Measurements from ENCODE around the gene HSD17B13.
A peak's percentile ranks its signal among the peaks of the same experiment; 100 is the strongest.
"Not testable (repeated sequence)": the region's sequence is repeated elsewhere in the genome, so short reads cannot be mapped to it uniquely, and the experiment has no call there.

The HSD17B13 gene

GRCh38 chr4:87315000-87315399 lies 7.7 kb downstream of the HSD17B13 start:
- not testable (repeated sequence) for DNase-seq

- no peak for DNase-seq
Measured at GRCh38 chr4:87313756-87314155, 8.9 kb downstream of the HSD17B13 start.

DNA sequence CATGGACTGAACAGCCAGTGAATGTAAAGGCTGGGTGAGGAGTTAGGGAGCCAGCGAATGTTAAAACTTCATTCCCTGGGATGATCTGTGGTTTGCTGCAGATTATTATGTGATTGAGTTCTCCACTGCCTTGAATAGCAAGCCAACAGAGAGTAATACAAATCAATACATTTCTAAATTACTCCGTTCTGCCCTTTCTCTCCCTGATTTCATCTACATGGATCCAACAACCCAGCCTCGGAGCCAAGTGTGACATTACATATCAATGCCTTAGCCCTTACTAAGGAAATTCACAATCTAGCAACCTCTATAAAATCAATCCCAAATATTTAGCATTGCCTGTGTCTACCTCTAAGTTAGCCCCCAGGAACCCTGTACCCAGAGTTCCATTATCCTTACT lies 11.0 kb downstream of the HSD17B13 start:
- DNase-seq, result no peak

DNA sequence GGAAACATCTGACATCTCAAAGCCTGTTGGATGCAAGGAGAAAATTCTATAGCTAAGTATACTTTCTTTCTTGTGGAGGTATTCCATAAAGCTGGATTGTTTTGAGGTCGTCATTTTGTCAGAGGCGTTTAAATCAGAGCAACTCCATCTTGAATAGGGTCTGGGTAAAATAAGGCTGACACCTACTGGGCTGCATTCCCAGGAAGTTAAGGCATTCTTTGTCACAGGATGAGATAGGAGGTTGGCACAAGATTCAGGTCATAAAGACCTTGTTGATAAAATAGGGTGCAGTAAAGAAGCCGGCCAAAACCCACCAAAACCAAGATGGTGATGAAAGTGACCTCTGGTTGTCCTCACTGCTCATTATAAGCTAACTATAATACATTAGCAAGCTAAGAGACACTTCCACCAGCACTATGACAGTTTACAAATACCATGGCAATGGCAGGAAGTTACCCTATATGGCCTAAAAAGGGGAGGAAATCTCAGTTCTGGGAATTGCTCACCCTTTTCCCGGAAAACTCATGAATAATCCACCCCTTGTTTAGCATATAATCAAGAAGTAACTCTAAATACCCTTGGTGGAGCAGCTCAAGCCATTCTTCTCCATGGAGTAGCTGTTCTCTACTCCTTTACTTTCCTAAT lies 11.9 kb downstream of the HSD17B13 start:
- DNase-seq, result no peak

- DNase-seq, result no peak
Measured at GRCh38 chr4:87309625-87310024, 13.1 kb downstream of the HSD17B13 start.

- no peak for DNase-seq
Measured at GRCh38 chr4:87306056-87306455, 16.6 kb downstream of the HSD17B13 start.

DNA sequence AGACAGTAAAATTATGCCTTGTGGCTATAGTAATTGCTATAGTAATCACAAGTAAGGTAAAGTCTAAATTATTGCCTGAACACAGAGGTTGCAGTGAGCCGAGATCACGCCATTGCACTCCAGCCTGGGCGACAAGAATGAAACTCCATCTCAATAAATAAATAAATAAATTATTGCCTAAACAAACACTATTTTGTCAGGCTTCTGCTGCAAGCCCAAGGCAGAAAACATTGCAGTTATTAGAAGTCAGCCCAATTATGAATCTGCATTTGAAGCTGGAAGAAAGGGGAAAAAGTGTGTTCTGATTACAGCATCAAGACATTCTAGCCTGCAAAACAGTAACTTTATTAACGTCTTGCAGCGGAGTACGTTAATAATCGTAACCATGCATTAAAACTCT lies 17.1 kb downstream of the HSD17B13 start:
- no peak for DNase-seq

GRCh38 chr4:87304745-87305432 lies 17.8 kb downstream of the HSD17B13 start:
- peak; percentile 26 for DNase-seq

DNA sequence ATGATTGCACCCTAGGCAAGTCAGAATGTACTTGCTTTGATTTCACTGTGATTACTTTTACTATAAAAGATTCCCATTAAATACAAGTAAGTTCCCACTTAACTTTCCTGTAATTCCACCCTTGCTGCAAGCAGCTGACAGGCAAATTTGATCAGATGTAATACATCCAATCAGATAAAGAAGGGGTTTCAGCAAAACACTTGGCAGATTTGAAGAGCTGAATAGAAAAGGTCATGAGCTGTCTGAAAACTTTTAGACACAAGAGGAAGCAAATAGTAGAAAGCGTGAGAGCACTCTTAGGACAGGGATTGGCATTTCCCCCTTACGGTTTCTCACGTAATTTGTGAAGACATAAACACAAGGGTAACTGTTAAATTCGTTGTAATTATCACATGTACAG lies 22.8 kb downstream of the HSD17B13 start:
- no peak for DNase-seq

DNA sequence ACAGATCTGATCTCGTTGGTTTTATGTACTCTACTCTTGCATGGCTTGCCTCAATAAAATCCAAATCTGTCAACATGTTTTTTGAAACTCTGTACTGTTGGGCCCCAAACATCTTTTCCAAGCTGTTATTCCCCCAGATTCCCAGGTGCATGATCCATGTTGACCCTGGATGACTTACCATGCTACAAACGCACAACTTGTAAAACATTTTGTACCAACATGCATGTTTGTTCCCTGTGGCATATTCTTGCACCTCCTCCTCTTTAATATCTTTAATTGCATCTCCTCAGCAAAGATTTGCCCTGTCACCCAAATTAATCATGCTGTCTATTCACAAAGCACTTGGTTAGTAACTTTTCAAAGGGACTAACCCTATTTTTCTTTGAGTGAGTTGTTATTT lies 24.3 kb downstream of the HSD17B13 start:
- DNase-seq, result no peak

GRCh38 chr4:87294911-87295310 lies 27.8 kb downstream of the HSD17B13 start:
- not testable (repeated sequence) for DNase-seq

DNA sequence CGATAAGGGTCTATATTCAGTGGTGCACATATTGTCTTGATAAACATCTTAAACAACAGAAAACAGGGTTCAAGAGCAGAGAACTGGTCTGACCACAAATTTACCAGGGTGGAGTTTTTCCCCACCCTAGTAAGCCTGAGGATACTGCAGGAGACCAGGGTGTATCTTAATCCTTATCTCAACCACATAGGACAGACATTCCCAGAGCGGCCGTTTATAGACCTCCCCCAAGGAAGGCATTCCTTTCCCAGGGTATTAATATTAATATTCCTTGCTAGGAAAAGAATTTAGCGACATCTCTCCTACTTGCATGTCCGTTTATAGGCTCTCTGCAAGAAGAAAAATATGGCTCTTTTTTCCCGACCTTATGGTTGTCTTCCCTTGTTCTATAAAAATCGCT lies 28.8 kb downstream of the HSD17B13 start:
- not testable (repeated sequence) for DNase-seq

- no peak for DNase-seq
Measured at GRCh38 chr4:87286970-87287369, 35.7 kb downstream of the HSD17B13 start.

DNA sequence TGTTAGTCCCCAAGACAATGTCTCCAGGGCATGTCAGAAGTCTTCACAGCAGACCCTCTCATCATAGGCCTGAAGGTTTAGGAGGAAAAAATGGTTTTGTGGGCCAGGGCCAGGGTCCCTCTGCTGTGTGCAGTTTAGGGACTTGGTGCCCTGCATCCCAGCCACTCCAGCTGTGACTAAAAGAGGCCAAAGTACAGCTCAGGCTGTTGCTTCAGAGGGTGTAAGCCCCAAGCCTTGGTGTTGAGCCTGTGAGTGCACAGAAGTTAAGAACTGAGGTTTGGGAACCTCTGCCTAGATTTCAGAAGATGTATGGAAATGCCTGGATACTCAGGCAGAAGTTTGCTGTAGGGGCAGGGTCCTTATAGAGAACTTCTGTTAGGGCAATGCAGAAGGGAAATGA lies 38.4 kb downstream of the HSD17B13 start:
- not testable (repeated sequence) for DNase-seq

DNA sequence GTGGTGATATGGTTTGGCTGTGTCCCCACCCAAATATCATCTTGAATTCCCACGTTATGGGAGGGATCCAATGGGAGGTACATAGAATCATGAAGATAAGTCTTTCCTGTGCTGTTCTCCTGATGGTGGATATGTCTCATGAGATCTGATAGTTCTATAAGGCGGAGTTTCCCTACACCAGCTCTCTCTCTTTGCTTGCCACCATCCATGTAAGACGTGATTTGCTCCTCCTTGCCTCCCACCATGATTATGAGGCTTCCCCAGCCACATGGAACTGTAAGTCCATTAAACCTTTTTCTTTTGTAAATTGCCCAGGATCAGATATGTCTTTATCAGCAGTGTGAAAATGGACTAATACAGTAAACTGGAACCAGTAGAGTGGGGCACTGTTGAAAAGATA lies 39.5 kb downstream of the HSD17B13 start:
- DNase-seq, result no peak

GRCh38 chr4:87281603-87282002 lies 41.1 kb downstream of the HSD17B13 start:
- DNase-seq, result no peak

DNA sequence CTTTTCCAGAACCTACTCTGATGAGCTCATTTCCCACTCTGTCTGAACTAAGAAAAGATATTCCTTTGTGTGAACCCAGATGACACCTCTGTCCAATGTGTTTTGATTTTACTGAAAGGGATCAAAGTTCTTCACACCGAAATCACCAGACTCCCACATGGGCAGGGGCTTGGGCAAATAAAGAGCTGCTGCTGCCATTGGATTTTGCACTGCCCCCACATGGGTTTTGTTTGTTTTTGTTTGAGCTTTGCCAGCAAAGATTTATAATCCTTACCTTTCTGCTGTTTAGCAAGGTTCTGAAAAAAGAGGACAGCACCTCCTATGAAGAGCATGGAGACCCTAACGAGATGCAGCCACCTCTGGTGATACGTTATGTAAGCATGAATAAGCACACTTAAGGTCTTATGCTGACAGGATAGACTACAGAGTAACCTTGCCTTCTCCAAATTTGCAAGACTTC lies 44.3 kb downstream of the HSD17B13 start:
- no peak for DNase-seq

- DNase-seq, result no peak
Measured at GRCh38 chr4:87275311-87275710, 47.4 kb downstream of the HSD17B13 start.

DNA sequence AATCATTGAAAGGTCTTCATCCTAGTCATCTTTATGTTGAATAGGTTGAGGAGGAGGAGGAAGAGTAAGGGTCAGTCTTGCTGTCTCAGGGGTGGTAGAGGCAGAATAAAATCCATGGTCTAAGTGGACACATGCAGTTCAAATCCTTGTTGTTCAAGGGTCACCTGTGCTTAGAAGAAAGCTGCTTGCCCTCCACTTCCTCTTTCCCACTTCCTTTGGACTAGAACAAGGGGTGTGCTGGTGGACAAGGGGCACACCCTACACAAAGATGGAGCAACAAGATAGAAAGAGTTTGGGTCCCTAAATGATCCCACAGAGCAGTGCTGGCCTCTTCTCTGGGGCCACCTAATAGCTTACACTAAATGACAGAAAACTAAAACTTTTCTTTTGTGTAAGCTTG lies 47.9 kb downstream of the HSD17B13 start:
- DNase-seq, result no peak

GRCh38 chr4:87274327-87274726 lies 48.4 kb downstream of the HSD17B13 start:
- DNase-seq, result no peak

DNA sequence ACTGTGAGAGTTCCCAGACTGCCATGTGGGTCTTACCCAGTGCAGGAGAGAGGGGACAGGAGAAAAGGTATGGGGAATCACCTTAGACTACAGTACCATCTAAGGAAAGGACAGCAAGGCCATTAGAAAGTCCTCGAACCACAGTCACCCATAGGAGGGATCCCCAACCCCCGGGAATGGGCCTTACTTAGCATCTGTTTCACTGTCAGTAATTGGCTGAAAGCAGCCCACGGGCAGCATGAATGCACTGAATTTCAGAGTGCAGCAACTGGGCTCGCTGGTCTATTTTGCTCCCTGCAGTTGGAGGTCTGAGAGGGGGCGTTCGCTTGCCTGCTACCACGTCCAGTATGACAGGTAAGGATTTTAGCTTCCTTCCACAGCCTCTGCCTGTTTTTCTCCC lies 51.9 kb downstream of the HSD17B13 start:
- no peak for DNase-seq

DNA sequence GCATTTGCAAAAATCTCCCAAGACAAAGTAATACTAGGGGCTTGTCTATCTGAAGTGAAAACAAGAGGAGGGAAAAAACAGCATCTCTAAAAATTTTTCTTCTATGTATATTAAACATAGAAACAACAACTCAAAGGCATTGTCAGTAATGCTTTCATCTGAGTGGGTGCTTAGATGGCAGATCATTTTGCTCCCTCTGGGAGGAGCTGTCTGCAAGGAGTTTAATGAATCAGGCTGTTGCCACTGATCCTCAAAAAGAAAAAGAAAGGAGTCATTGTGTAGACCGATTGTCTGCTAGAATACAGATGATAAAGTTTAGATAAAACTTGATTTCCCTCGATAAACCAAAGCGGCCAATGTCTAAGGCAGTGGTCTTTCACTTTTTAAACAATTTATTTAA lies 52.5 kb downstream of the HSD17B13 start:
- DNase-seq, result peak; percentile 16

DNA sequence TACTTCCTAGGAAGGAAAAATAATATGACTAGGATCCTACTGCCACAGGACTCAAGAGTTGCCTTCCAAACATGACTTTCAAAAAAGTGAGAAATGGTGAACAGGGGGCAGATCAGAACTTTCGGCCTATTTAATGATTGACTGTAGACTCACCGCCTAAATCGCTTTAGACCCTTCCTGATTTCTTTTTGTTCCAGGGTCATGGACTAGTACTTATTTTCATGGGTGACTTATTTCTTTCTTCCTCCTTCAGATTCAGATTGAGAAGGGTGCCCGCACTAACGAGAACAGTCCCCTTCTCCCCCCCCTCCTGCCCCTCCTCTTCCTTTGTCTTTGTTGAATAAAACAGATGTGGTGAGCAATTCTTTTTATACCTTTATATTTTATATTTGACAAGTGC lies 54.3 kb downstream of the HSD17B13 start:
- no peak for DNase-seq

DNA sequence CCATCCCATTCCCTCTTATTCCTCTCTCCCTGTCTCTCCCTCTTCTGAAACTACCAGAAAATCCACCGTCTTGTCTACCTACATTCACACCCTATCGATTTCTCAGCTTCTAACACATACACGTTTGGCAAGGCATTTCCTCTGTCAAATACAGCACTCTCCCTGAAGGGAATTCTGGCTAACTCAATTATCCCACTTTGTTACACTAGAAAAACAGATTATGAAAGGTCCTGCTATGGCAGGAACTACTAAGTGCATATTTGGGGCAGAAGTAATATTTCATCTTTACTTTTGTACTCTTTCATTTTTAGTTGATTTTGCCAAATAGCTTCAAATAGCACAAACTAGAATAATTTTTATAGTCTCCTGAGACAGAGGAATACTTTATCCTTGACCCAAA lies 55.7 kb downstream of the HSD17B13 start:
- DNase-seq, result no peak

GRCh38 chr4:87262886-87263285 lies 59.8 kb downstream of the HSD17B13 start:
- DNase-seq, result no peak
